GM18511 (cell line): ENCODE results near the gene PDCD5.
"Not testable (repeated sequence)": the region's sequence is repeated elsewhere in the genome, so short reads cannot be mapped to it uniquely, and the experiment has no call there.

ENCODE experiments used
- ATAC-seq: cut with Tn5 transposase; IDR thresholded peaks from one replicate; pipeline ENCODE4 v1.9.1; 2021; ENCODE audit warnings: mild to moderate bottlenecking, moderate library complexity; ENCODE audit not compliant: unreplicated experiment

The PDCD5 gene

GRCh38 chr19:32576790-32577189, 4.2 kb upstream of the PDCD5 start:
- no peak for ATAC-seq

DNA sequence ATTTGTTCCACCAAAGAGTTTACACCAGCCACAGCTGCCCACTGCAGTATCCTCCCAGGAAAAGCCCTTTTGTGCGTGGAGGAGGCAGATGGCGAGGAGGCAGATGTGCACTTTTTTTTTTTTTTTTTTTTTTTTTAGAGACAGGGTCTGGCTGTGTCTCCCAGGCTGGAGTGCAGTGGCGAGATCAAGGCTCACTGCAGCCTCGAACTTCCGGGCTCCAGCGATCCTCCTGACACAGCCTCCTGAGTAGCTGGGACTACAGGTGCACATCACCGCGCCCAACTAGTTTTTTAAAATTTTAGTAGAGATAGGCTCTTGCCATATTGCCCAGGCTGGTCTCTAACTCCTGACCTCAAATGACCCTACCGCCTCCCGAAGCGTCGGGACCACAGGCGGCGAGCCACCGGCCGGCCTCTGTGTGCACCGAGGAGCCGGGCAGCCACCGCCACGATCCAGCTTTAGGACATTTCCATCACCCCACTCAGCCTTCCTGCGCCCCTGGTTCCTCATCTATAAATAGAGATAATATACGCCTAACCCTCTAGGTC, 563 bp upstream of the PDCD5 start:
- peak; percentile 32 for ATAC-seq

GRCh38 chr19:32581705-32582179, 752 bp downstream of the PDCD5 start:
- ATAC-seq = peak; percentile 5

GRCh38 chr19:32587747-32588504, 6.9 kb downstream of the PDCD5 start:
- not testable (repeated sequence) for ATAC-seq

DNA sequence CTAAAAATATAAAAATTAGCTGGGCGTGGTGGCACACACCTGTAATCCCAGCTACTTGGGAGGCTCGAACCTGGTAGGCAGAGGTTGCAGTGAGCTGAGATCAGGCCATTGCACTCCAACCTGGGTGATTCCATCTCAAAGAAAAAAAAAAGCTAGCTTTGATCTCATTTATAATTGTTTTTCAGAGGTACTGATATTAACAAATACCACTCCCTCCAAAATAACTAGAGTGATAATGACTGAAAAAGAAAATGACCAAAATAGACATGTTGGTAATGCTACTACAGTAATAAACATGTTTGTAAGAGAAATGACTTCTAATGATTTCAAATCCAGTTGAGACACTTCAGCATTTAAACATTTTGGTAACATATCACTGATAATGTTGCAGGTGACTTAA, 13.0 kb downstream of the PDCD5 start:
- ATAC-seq = no peak

DNA sequence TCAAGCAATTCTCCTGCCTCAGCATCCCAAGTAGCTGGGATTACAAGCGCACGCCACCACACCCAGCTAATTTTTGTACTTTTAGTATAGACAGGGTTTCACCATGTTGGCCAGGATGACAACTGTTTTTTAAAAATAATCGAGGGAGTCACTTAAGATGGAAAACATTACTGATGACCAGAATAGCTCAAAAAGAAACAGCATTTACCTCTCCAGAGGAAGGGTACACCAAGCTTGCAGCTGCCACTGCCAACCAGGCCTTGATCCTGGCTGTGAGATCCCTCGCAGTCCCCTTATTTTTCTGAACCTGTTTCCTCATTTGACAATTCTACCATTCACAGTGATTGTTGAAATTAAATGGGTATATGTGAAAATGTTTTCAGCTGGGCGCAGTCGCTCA, 14.5 kb downstream of the PDCD5 start:
- no peak for ATAC-seq

GRCh38 chr19:32598022-32598421, 17.0 kb downstream of the PDCD5 start:
- no peak for ATAC-seq

GRCh38 chr19:32599258-32599657, 18.3 kb downstream of the PDCD5 start:
- ATAC-seq = no peak

DNA sequence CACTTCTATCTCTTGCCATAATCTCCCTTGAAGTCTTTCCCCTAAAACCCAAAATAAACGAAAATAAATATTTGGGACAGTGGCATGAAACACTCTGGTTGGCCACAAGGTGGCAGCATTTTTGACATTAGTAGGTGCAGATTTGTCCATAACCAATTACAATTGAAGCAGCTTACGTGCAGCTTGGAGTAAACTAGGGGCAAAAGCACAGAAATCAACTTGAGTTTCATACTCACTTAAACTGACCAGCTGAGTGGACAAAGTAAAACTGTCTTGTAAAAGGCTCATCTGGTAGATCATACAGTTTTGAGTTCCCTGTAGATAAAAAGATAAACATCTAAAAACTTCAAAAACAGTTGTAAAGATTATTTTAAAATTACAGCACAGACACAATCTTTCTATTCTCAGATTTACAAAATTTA, 18.8 kb downstream of the PDCD5 start:
- no peak for ATAC-seq

DNA sequence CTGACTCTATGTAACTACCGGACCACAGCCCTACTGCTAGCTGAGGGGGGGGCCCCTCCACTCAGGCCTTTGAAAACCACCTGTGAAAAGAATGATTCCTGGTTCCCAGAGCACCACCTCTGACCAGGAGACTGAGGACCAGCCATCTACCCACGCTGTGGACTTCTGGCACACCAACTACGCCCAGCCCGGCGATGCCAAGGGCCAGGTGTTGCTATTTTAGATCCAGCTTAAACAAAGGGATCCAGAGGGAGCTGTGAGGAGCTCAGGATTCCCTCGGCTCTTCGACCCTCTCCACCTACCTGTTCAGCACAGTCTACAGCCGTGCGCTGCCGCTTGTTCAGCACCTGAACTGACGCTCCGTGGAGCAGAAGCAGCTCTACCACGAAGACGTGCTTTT, 23.0 kb downstream of the PDCD5 start:
- no peak for ATAC-seq

DNA sequence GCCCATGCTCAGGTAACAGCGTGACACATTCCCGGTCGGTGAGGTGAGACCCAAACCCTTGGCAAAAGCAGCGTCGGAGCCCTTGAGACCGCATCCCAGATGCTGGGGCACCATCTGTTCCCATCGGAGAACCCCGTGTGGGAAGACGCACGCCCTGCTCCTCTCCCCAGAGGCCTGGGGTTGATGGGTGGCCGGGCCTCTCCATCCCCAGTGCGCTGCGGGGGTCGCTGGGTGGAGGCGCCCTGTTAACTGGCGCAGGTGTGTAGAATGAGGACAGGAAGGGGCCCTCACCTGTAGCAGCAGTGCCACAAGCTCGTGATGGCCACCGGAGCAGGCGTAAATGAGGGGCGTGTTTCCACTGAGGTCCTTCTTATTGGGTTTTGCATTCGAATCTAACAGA, 24.6 kb downstream of the PDCD5 start:
- ATAC-seq = no peak

DNA sequence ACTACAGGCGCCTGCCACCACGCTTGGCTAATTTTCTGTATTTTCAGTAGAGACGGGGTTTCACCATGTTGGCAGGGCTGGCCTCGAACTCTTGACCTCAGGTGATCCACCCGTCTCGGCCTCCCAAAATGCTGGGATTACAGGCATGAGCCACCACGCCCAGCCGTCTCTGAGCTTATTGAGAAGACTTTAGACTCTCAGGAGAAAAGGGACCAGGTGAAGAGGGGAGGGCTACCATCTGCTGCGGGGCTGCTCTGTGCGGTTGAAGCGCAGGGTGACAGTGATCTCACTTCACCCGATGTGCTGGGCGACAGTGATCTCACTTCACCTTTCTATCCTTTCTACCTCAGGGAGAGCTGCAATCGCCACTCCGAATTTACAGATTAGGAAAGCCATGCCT, 25.3 kb downstream of the PDCD5 start:
- no peak for ATAC-seq

GRCh38 chr19:32607479-32607878, 26.5 kb downstream of the PDCD5 start:
- no peak for ATAC-seq

GRCh38 chr19:32611161-32611560, 30.2 kb downstream of the PDCD5 start:
- ATAC-seq = no peak

DNA sequence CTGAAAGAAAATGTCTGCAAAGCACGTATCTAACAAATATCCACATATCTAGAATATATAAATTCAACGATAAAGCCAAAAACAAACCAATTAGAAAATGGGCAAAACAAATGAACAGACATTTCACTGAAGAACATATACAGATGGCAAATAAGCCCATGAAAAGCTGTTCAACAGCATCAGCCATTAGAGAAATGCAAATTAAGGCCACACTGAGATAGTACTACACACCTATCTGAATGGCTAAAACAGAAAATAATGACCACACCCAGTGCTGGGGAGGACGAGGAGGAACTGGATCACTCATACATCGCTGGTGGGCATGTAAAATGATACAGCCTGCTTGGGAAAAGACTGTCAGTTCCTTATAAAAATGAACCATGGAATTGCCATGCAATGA, 32.0 kb downstream of the PDCD5 start:
- ATAC-seq = no peak

DNA sequence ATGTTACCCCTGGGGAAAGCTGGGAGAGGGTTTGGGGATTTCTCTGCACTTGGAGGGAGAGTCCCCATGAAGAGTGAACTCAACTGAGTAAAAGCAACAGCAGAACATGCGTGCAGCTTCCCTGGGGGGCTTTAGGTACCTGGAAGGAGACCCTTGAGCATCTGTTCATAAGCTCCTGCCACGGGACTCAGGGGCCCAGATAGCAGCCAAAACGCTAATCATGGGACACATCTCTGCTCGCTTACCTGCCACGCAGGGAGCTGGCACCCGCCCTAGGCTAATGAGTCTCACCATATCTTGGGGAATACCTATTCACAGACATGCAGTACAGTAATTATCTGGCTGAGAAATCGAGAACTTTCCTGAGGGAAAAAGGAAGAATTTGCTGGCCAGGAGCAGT, 33.9 kb downstream of the PDCD5 start:
- no peak for ATAC-seq

DNA sequence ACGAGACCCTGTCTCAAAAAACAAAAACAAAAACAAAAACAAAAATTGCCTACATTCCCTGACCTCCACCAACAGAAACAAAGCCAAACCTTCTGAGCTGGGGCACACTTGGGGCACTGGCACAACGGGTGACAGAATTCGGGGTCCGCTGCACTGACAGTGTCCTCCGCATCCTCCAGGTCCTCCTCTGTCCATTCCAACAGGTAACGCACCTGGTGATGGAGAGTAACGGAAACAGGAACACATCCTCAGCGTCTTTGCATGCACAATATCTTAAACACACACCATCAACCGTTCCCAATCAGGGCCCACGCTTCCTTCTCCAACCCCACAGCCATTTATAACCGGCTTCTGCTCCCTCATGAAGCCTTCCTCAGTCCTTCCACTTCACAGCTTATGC, 34.6 kb downstream of the PDCD5 start:
- no peak for ATAC-seq

DNA sequence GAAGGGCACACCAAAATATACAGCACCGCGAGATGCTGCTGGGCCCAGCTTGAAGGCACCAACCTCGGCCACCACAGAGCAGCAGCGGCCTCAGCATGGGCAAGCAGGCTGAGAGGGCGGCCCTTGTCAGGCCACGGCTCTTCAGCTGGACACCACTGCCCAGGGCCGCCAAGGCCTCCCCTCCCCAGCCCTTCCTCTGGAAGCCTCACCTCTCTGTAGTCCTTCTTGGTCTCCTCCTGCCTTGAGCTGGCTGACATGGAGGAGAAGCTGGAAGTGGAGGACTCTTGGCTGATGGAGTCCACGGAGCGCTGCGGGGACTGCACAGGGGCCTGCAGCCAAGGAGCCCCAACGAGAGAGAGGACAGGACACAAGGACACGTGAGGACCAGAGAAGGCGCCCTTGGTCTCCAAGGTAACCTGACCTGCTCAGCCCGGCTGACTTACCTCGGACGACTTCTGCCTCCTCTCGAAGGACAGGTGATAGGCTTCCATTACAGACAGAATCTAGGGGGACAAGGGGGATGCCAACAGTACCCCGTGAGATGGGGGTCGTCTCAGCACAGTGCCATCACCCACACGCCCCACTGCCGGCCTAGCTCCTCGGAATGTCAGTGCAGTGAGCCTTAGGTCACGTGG, 38.2 kb downstream of the PDCD5 start:
- no peak for ATAC-seq

DNA sequence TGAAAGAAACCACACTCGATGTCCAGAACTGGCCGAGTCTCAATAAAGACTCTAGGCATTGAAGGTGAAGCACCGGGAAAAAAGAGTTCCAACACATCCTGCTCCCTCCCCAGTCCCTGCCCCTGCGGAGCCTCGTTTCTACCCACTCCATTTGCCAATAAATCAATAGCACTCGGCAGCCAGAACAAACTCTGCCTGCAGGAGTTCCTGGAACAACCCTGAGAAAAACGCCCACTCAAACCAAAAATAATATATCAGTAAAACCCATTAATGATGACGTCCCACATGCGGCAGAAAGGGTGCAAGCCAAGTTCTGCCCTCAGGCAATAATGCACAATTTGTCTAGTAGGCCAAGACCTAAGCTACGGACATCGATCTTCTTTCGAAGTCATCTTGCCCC, 41.0 kb downstream of the PDCD5 start:
- ATAC-seq = no peak

DNA sequence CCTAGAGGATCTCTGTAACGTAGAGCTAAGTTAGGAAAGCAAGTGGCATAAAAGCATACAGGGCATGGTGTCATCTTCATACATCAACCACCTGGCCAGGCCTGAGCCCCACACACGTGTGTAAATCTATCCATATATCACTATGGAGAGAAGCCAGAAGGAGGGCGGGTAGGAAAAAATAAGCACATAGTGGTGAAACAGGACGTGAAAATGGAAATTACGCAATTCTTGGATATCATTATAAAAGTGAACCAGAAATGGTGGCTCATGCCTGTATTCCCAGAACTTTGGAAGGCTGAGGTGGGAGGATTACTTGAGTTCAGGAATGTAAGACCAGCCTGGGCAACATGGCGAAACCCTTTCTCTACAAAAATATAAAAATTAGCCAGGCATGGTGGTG, 43.4 kb downstream of the PDCD5 start:
- ATAC-seq = no peak

GRCh38 chr19:32626969-32627368, 46.0 kb downstream of the PDCD5 start:
- no peak for ATAC-seq

GRCh38 chr19:32627714-32628270, 46.8 kb downstream of the PDCD5 start:
- no peak for ATAC-seq
